GM18511 (cell line): ENCODE data around the gene IL10RB.
"Not testable (repeated sequence)": the region's sequence is repeated elsewhere in the genome, so short reads cannot be mapped to it uniquely, and the experiment has no call there.

ENCODE experiments used
- ATAC-seq: cut with Tn5 transposase; IDR thresholded peaks from one replicate; pipeline ENCODE4 v1.9.1; 2021; ENCODE audit warnings: mild to moderate bottlenecking, moderate library complexity; ENCODE audit not compliant: unreplicated experiment

Gene IL10RB

DNA sequence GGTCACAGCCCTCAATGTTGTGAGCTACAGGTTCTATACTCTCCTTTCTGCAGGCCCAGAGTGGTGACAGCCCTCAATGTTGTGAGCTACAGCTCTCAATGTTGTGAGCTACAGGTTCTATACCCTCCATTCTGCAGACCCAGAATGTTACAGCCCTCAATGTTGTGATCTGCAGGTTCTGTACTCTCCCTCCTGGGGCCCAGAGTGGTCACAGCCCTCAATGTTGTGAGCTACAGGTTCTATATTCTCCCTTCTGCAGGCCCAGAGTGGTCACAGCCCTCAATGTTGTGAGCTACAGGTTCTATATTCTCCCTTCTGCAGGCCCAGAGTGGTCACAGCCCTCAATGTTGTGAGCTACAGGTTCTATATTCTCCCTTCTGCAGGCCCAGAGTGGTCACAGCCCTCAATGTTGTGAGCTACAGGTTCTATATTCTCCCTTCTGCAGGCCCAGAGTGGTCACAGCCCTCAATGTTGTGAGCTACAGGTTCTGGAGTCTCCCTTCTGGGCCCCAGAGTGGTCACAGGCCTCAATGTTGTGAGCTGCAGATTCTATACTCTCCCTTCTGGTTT is 26.5 kb upstream of the IL10RB start:
- ATAC-seq, result not testable (repeated sequence)

DNA sequence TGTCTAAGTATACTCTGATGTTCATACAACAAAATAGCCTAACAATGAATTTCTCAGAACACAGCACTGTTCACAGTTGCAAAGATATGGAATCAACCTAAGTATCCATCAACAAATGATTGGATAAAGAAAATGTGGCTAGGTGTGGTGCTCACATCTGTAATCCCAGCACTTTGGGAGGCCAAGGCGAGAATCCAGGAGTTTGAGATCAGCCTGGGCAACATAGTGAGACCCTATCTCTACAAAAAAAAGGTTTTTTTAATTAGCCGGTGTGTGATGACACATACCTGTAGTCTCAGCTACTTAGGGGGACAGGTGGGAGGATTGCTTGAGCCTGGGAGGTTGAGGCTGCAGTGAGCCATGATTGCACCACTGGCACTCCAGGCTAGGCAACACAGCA is 25.8 kb upstream of the IL10RB start:
- no peak for ATAC-seq

DNA sequence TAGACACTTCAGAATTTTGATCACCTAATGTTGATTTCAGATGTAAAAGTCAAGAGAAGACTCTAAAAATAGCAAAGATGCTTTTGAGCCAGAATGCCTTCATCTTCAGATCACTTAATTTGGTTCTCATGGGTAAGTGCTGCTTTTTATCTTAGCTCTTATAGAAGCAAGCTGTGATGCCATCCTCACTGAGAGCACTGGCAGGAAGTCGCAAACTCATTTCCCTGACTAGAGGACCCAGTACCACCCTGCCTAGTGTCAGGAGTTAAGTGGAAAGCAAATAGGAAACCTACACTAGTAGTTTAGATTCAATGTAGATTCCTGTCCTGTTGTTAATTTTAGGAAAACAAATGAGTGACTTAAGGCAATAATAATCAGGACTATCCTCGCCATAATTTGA is 24.3 kb upstream of the IL10RB start:
- no peak for ATAC-seq

DNA sequence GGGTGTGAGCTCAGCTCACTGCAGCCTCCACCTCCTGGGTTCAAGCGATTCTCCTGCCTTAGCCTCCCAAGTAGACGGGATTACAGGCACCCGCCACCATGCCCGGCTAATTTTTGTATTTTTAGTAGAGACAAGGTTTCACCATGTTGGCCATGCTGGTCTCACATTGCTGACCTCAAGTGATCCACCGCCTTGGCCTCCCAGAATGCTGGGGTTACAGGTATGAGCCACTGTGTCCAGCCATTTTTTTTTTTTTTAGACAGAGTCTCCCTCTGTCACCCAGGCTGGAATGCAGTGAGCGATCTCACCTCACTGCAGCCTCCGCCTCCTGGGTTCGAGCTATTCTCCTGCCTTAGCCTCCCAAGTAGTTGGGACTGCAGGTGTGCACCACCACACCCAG is 23.3 kb upstream of the IL10RB start:
- not testable (repeated sequence) for ATAC-seq

DNA sequence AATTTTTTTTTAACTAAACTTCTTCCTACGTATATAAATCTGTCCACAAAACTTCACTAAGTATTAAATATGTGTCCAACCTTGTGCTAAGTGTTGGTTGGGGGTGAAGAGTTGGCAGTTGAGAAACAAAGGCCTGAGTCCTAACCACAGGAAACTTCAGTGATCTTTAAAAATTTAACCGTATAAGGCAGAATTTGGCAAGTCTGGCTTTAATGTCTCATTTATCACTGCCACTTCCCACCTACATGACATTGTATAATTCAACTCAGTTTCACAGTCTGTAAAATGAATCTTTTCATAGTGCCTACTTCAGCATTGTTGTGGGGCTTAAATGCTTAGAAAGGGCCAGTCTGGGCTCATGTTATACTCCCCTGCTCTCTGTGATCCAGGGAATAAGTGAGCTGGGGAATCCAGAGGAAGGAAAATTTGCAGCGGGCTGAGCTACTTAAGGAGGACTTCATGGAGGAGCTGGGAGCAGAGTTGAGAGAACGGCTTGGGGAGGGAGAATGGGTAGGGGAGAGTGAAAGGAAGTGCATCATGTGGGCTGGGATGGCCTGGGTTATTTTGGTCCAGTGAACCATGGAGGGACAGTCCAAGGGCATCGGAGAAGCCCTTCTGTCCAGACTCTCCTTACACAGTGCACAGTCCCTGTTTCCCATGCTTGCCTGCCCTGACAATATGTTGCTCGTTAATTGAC is 21.9 kb upstream of the IL10RB start:
- no peak for ATAC-seq

DNA sequence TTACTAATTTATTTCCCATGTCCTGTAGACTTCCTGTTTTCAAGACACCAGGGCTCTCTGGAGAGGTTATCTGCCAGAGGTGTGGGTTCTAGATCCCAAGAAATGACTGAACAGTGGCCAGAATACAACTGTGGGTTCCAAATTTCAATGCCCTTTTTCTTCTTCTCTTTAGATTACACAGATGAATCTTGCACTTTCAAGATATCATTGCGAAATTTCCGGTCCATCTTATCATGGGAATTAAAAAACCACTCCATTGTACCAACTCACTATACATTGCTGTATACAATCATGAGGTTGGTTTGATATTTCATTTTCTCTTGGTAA is 21.4 kb upstream of the IL10RB start:
- ATAC-seq, result no peak

DNA sequence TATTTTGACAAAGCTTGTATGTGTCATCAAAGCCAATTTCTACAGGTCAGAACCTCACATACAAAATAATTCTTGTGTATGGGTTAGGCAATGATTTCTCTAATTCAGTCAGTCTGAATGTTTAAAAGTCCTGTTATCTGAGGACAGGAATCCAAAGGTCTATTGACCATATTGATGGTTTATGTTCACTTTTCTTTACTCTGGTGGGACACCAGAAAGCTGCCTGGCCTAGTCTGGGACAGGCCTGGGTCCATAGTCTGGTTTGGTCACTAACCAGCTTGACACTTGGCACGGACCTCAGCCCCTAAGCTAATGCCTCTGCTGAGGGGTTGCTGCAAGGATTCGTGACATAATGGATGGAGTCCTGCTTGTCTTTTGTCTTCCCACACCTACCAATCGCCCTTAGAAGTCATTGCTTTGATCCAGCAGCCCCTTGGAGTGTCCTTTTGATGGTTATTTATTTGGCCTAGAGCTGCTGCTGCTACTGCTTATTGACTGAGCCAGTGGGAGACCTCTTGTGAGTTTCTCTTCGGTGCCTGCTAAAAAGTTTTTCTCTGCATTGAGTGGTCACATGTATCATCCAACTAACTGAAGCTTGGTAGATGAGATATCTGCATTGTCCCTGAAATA is 20.8 kb upstream of the IL10RB start:
- ATAC-seq, result no peak

DNA sequence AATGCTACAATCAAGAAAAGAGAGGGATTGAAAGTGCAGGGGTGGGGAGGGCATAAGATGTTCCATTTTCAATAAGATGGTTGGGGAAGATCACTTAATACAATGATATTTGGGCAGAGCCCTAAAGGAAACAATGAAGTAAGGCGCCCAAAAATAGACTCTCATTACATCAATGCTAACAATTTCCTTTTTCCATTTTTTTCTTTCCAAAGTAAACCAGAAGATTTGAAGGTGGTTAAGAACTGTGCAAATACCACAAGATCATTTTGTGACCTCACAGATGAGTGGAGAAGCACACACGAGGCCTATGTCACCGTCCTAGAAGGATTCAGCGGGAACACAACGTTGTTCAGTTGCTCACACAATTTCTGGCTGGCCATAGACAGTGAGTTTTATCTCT is 19.7 kb upstream of the IL10RB start:
- no peak for ATAC-seq

DNA sequence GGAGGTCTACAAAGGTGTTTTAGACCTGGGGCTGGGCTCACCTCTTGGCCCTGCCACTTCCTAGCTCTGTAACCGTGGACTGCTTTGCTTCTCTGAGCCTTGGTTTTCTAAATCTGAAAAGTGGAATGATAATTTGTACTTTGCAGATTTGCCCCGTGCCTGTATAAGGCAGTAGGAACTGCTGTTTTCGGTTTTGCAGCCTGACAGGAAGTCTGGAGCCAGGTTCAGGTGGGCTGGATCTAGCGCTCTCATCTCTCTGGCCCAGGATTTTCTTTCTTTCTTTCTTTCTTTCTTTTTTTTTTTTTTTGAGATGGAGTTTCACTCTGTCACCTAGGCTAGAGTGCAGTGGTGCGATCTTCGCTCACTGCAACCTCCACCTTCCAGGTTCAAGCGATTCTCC is 19.2 kb upstream of the IL10RB start:
- no peak for ATAC-seq

DNA sequence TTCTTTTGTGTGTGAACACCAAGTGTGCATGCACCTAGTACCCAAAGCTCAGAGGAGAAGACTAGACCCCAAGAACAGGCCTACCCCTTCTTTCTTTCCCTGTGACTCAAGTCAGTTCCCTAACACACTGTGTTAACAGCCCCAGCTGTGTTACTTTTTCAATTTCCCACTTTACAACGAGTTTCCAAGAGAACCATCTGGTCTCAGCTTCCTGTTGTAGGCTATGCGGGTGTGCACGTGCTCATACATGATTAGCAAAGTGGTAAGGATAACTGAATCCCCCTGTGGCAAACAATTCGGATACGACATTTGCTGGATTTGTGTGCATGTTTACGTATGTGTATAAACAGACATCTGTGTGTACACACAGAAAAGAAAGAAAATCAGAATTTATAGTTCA is 18.6 kb upstream of the IL10RB start:
- ATAC-seq, result no peak

DNA sequence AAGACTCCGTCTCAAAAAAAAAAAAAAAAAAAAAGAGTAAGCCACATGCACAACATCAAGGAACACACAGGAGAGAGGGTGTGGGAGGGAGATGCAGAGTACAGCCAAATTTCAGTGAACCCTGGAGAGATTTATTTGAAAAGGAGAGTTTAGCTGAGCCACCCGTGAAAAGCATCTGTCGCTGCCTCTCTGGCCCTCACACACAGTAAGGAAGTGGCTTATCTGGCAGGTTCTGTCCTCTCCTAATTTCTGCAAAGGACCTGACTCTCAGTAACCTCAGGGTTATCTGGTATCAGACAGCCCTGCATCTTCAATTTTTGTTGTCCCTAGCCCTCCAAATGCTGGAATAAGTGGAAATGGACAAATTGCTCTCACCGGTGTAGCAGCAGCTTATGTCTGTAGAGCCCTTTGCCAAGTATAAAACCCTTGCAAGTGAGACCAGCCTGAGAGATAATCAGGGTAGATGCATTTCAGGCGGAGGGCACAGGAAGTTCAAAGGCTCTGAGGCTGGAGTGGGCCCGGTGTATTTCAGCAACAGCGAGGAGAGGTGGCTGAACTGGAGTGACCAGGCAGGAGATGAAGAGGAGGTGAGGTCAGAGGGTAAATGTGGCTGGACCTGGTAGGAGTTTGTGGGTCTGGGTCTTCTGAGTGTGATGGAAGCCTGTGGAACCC is 16.7 kb upstream of the IL10RB start:
- no peak for ATAC-seq

DNA sequence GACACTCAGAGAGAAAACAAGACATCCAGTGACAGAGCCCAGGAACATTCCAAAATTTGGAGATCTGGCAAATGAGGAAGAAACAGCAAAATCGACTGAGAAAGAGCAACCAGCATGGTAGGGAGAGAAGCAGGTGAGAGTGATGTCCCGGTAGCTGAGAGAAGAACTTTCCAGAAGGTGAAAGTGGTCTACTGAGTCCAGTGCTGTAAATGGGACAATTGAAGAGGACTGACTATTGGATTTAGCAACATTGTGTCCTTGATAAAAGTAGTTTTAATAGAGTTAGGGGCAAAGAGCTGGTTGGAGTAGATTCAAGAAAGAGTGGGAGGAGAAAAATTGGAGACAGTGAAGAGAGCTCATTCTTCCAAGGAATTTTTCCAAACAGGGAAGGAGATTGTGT is 15.0 kb upstream of the IL10RB start:
- no peak for ATAC-seq

DNA sequence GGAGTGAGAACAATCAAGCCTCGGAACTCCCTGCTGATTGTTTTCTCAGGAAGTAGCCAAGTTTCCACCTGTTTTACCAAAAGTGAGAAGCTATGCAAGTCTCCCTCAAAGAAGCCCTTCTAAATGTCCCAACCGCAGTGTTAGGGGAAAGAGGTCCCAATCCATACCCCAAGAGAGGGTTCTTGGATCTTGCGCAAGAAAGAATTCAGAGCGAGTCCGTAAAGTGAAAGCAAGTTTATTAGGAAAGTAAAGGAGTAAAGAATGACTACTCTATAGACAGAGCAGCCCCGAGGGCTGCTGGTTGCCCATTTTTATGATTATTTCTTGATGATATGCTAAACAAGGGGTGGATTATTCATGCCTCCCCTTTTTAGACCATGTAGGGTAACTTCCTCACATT is 12.8 kb upstream of the IL10RB start:
- not testable (repeated sequence) for ATAC-seq

DNA sequence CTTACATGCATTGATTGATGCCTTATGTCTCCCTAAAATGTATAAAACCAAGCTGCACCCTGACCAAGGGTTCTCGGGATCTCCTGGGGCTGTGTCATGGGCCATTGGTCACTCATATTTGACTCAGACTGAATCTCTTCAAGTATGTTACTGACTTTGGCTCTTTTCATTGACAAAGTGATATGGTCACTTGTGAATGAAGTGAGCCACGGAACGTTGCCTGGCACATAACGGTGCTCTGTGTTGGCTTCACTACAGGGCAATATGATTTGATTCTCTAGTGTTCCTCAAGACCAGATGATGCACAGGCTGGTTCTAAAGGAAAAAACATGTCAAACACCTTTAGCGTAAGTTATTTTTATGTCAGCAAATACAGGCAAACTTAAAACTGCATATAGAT is 11.4 kb upstream of the IL10RB start:
- no peak for ATAC-seq

DNA sequence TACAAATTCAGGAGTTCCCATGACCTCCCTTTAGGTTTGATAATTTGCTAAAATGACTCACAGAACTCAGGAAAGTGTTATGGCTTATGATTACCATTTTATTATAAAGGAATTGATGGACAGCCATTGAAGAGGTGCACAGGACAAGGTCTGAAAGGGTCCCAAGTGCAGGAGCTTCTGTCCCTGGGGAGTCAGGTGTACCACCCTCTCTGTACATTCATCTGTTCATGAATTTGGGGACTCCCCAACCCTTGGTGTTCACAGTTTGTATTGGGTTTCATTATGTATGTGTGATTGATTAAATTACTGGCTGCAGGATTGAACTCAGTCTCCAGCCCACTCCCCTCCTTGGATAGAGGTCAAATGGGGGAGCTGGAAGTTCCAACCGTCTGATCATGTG is 10.8 kb upstream of the IL10RB start:
- no peak for ATAC-seq

DNA sequence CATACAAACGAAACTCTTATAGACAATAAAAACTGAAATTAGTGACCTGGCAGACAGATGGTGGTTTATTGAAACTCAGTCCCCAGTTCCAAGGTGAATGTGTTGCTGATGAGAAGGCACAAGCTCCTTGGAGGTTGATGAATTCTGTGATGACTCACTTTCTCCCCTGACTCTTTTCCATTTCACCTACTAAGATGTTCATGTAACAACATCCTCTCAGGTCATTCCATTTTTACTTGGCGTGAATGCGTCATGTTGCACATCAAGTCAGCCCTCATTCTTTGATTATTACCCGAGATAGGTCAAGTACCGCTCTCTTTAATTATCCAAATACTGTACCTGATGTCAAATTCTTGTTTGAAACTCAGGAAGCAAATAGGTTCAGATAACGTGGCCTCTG is 10.1 kb upstream of the IL10RB start:
- ATAC-seq, result no peak

DNA sequence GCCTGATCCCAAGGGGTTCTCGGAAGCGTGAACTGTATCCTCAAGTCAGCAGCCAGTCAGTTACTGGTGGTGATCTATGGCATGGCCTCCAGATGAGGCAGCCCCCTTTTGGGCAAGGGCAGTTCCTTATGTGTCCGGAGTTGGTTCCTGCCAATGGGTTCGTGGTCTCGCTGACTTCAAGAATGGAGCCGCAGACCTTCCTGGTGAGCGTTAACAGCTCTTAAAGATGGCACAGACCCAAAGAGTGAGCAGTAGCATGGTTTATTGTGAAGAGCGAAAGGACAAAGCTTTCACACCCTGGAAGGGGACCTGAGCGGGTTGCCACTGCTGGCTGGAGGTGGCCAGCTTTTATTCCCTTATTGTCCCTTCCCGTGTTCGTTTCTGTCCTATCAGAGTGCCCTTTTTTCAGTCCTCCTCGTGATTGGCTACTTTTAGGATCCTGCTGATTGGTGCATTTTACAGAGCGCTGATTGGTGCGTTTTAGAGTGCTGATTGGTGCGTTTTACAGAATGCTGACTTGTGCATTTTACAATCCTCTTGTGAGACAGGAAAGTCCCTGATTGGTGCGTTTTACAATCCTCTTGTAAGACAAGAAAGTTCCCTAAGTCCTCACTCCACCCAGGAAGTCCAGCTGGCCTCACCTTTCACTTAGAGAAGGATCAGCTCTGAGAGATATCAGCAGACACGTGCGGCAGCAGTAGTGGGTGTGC is 8.9 kb upstream of the IL10RB start:
- no peak for ATAC-seq

DNA sequence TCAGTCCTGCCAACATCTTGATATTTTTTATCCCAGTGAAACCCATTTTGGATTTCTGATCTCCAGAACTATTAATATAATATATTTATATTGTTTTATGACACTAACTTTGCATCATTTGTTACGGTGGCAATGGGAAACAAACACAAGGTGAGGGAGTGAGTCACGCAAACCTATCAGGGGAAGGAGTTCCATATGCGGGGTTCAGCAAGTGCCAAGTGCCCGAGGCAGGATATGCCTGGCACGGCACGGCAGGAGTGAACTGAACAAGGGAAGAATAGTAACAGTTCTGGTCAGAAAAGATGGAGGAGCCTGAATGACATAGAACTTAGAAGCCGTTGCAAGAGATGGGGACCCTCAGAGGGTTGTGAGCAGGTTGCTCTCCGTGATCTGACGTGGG is 7.7 kb upstream of the IL10RB start:
- ATAC-seq, result no peak

DNA sequence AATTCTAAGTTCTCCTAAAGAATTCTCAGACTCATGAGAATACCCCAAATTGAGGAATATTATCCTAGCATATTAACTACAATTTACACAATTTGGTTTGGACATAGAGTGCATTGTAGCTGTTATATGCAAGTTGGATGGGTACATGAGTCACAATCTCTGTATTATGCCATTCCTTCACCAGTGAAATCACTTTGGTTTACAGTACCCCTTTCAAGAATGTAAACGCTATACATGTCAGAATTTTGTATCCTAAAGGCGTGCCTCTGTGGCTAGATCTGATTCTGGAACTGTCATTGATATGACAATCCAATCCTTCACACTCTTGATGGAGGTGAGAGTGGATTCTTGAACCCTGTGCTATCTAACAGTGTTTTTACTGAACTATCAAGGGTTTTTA is 6.7 kb upstream of the IL10RB start:
- ATAC-seq, result no peak

DNA sequence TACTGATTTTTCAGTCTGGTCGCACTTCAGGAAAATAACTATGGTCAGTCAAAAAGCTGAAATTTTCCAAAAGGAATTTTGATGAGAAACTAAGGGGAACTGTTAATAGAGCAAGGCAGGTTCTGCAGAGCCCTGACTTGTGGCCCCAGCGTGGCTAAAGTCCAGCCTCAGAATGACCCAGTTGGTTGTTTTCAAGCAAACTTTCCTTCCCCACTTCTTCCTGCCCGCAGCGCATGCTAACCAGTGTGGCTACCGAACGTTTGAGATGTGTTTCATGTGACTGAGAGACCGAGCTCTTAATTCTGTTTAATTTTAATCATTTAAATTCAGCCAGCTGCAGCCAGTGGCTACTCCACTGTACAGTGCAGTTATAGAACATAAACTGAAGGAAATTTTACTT is 6.2 kb upstream of the IL10RB start:
- no peak for ATAC-seq

DNA sequence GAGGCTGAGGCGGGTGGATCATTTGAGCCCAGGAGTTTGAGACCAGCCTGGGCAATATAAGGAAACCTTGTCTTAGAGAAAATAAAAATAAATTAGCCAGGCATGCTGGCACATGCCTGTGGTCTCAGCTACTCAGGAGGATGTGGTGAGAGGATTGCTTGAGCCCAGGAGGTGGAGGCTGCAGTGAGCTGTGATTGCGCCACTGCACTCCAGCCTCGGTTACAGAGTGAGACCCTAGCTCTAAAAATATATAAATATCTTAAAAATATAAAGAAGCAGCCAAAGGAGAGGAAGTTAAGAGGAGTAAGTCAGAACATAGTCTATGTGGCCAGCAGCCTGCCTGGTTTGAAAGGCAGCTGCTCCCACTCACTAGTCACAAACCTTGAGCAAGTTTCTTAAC is 4.5 kb upstream of the IL10RB start:
- no peak for ATAC-seq

DNA sequence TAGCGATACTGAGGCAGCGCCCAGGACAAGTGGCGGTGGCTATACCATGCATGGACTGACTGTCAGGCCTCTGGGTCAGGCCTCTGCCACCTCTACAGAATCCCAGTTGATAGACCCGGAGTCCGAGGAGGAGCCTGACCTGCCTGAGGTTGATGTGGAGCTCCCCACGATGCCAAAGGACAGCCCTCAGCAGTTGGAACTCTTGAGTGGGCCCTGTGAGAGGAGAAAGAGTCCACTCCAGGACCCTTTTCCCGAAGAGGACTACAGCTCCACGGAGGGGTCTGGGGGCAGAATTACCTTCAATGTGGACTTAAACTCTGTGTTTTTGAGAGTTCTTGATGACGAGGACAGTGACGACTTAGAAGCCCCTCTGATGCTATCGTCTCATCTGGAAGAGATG is 3.2 kb upstream of the IL10RB start:
- no peak for ATAC-seq
